Endodermal cell (in vitro differentiated cells): ENCODE data around the gene MSMB. TPM values are rescaled to one million over a fixed set of nuclear protein-coding genes. Genes with fewer than 3 reads are reported as not detected.
A peak's percentile ranks its signal among the peaks of the same experiment; 100 is the strongest.

Experiments used
- DNase-seq: peaks from one replicate; pipeline ENCODE4 v3.0.0-alpha.2; 2017
- H3K27ac ChIP-seq: 2 replicates; pipeline ENCODE4 v1.5.1; 2013; ENCODE audit warnings: mild to moderate bottlenecking, low read depth, low read length, moderate library complexity
- H3K27me3 ChIP-seq: 2 replicates; pipeline ENCODE4 v1.6.1; 2013; ENCODE audit warnings: mild to moderate bottlenecking, low read length, moderate library complexity; ENCODE audit not compliant: insufficient read depth, control insufficient read depth, poor library complexity, severe bottlenecking
- H3K36me3 ChIP-seq: 2 replicates; pipeline ENCODE4 v1.7.0; 2013; ENCODE audit warnings: mild to moderate bottlenecking, low read length, moderate library complexity; ENCODE audit not compliant: control insufficient read depth, insufficient read depth
- H3K4me1 ChIP-seq: one replicate; pipeline ENCODE4 v1.7.0; 2013; ENCODE audit warnings: low read length; ENCODE audit not compliant: control insufficient read depth, insufficient read depth
- H3K4me3 ChIP-seq: 2 replicates; pipeline ENCODE4 v1.5.1; 2013; ENCODE audit warnings: mild to moderate bottlenecking, low read length, moderate library complexity
- H3K9ac ChIP-seq: 2 replicates; pipeline ENCODE4 v1.6.1; 2013; ENCODE audit warnings: mild to moderate bottlenecking, low read length, moderate library complexity; ENCODE audit not compliant: poor library complexity, severe bottlenecking; ENCODE audit errors: extremely low read depth
- H3K9me3 ChIP-seq: 2 replicates; pipeline ENCODE4 v1.6.1; 2013; ENCODE audit warnings: mild to moderate bottlenecking, low read length, moderate library complexity; ENCODE audit not compliant: control insufficient read depth
- H3K27ac Mint-ChIP-seq: 2 replicates; pipeline ENCODE4 v1.8.0; 2020; ENCODE audit warnings: mixed read lengths
- H3K27me3 Mint-ChIP-seq: 2 replicates; pipeline ENCODE4 v1.8.0; 2021; ENCODE audit warnings: mild to moderate bottlenecking, mixed read lengths; ENCODE audit not compliant: insufficient read depth
- H3K36me3 Mint-ChIP-seq: 2 replicates; pipeline ENCODE4 v1.8.0; 2020; ENCODE audit warnings: low read depth, mixed read lengths
- H3K4me1 Mint-ChIP-seq: 2 replicates; pipeline ENCODE4 v1.8.0; 2020; ENCODE audit warnings: mixed read lengths
- H3K4me3 Mint-ChIP-seq: 2 replicates; pipeline ENCODE4 v1.8.0; 2020; ENCODE audit warnings: mild to moderate bottlenecking, moderate library complexity, mixed read lengths
- H3K9me3 Mint-ChIP-seq: 2 replicates; pipeline ENCODE4 v1.8.0; 2020; ENCODE audit warnings: mild to moderate bottlenecking, mixed read lengths
- CTCF ChIP-seq: fragments of 200-600 bp; sonication (generic); conservative IDR thresholded peaks from 2 replicates; pipeline ENCODE4 v1.5.0; 2021; ENCODE audit warnings: antibody characterized with exemption, mild to moderate bottlenecking
- WGBS, 2 experiments: methylation state at CpG; one replicate each; pipeline versions ENCODE4 v1.1.5 to v1.1.7; 2013; ENCODE audit warnings: missing lambda C conversion rate in 2 of 2, mixed read lengths in 1 of 2; ENCODE audit not compliant: insufficient coverage in 1 of 2, insufficient read length in 1 of 2; 5-methylcytosine and 5-hydroxymethylcytosine counted together
- total RNA-seq, 2 donors: library from RNA; stranded (reverse); fragmentation: NEBNext Ultra II Directional in 1 of 2; extraction: Animal tissue kit (Norgen Biotek cat#: 25700) in 1 of 2; gene quantifications; 2 replicates in 1 of 2; 3 replicates in 1 of 2; pipeline ENCODE4 v1.2.1, GENCODE V29; 2021

The MSMB gene
- total RNA-seq, 2 donors from 2014 or later = 2.4 to 2.9 TPM

GRCh38 chr10:46018453-46019176, 27.5 kb downstream of the MSMB start:
- no peak for DNase-seq
- TF ChIP-seq CTCF = no peak
- Mint-ChIP-seq H3K4me1 (peaks cover 37% of the 10 kb centered on the region), H3K36me3 (peaks cover 54% of the 10 kb centered on the region), H3K27ac (no peak overlapping the region), H3K27me3 (no peaks in the 10 kb centered on the region), H3K9me3 (no peaks in the 10 kb centered on the region), H3K4me3 (no peak overlapping the region)
- H3K4me1 ChIP-seq = peaks cover 12% of the 10 kb centered on the region
- H3K27me3 ChIP-seq = no peaks in the 10 kb centered on the region
- H3K36me3 ChIP-seq = peaks cover 59% of the 10 kb centered on the region
- no peak overlapping the region for H3K9ac ChIP-seq
- H3K27ac ChIP-seq = no peak overlapping the region
- no peaks in the 10 kb centered on the region for H3K9me3 ChIP-seq
- 75 to 83% methylated on average over 2 of the region's 2 CpGs for WGBS, 2 experiments
- peak overlapping the region; percentile 37 for H3K4me3 ChIP-seq

GRCh38 chr10:46017733-46018132, 28.3 kb downstream of the MSMB start:
- Histone ChIP-seq H3K27me3 (no peaks in the 10 kb centered on the region), H3K36me3 (peaks cover 68% of the 10 kb centered on the region), H3K4me3 (no peak overlapping the region), H3K9me3 (no peaks in the 10 kb centered on the region), H3K9ac (no peak overlapping the region), H3K4me1 (peaks cover 12% of the 10 kb centered on the region), H3K27ac (no peak overlapping the region)
- Mint-ChIP-seq H3K9me3 (no peaks in the 10 kb centered on the region), H3K4me1 (peaks cover 35% of the 10 kb centered on the region), H3K27me3 (no peaks in the 10 kb centered on the region), H3K36me3 (peaks cover 63% of the 10 kb centered on the region), H3K4me3 (no peak overlapping the region), H3K27ac (no peak overlapping the region)
- 95 to 100% methylated on average over 2 of the region's 2 CpGs for WGBS, 2 experiments
- no peak for TF ChIP-seq CTCF
- no peak for DNase-seq

- Mint-ChIP-seq H3K9me3 (no peaks in the 10 kb centered on the region), H3K27me3 (no peaks in the 10 kb centered on the region), H3K27ac (no peak overlapping the region), H3K4me3 (no peak overlapping the region), H3K36me3 (peaks cover 66% of the 10 kb centered on the region), H3K4me1 (peaks cover 31% of the 10 kb centered on the region)
- no peak for TF ChIP-seq CTCF
- H3K27ac ChIP-seq = no peak overlapping the region
- DNase-seq = no peak
- no peak overlapping the region for H3K4me3 ChIP-seq
- H3K36me3 ChIP-seq = peaks cover 74% of the 10 kb centered on the region
- WGBS, 2 experiments = 100% methylated on average over 1 of the region's 1 CpG
- peaks cover 12% of the 10 kb centered on the region for H3K4me1 ChIP-seq
- H3K9ac ChIP-seq = no peak overlapping the region
- no peaks in the 10 kb centered on the region for H3K9me3 ChIP-seq
- no peaks in the 10 kb centered on the region for H3K27me3 ChIP-seq
Measured at GRCh38 chr10:46016811-46017210, 29.3 kb downstream of the MSMB start.
